ENCODE results near the gene CAMK2N1. TPM values are rescaled to one million over a fixed set of nuclear protein-coding genes. Genes with fewer than 3 reads are reported as not detected.

Gene CAMK2N1
- total RNA-seq, 1 experiment from 2014 or later, result 10.1 TPM

DNA sequence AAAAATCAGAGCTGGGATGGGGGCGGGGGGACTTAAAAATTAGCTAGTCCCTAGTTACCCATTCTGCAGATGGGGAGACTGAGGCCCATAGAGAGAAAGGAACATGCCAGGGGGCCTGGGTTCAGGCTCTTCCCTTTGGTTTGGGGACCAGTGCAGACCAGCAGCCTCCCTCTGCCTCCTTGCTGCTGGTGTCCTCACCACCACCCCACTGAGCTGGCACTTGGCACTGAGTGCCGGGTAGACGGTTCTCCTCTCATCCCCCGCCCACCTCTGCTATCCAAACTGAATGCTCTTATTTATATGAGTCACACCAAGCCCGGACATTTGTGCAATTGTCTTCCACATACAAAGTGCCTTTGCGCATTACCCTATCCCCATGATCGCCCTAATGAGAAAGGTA, 39.2 kb downstream of the CAMK2N1 start:
- POLR2A ChIA-PET, result no interaction called here
- Mint-ChIP-seq H3K27me3 (ENCODE audit: low read depth) (peaks cover 3% of the 10 kb centered on the region; the same call in 1 of the 2 replicates), H3K4me3 (no peak overlapping the region), H3K4me1 (peaks cover 15% of the 10 kb centered on the region), H3K27ac (no peak overlapping the region), H3K36me3 (no peaks in the 10 kb centered on the region), H3K9me3 (no peaks in the 10 kb centered on the region)
- TF ChIP-seq MYBL2 (CRISPR knock-in tag; IDR thresholded peaks at IDR 0.05) (no peak), ZNF671 (CRISPR knock-in tag; IDR thresholded peaks at IDR 0.05) (no peak), MXD4 (CRISPR knock-in tag; IDR thresholded peaks at IDR 0.05; ENCODE audit: borderline replicate concordance) (no peak), HMGA2 (CRISPR knock-in tag; IDR thresholded peaks at IDR 0.05) (no peak)
- TF ChIP-seq, protein P1, sequence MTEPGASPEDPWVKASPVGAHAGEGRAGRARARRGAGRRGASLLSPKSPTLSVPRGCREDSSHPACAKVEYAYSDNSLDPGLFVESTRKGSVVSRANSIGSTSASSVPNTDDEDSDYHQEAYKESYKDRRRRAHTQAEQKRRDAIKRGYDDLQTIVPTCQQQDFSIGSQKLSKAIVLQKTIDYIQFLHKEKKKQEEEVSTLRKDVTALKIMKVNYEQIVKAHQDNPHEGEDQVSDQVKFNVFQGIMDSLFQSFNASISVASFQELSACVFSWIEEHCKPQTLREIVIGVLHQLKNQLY (CRISPR knock-in tag; IDR thresholded peaks at IDR 0.05), result no peak
- TF ChIP-seq, protein P2, sequence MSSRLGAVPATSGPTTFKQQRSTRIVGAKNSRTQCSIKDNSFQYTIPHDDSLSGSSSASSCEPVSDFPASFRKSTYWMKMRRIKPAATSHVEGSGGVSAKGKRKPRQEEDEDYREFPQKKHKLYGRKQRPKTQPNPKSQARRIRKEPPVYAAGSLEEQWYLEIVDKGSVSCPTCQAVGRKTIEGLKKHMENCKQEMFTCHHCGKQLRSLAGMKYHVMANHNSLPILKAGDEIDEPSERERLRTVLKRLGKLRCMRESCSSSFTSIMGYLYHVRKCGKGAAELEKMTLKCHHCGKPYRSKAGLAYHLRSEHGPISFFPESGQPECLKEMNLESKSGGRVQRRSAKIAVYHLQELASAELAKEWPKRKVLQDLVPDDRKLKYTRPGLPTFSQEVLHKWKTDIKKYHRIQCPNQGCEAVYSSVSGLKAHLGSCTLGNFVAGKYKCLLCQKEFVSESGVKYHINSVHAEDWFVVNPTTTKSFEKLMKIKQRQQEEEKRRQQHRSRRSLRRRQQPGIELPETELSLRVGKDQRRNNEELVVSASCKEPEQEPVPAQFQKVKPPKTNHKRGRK (CRISPR knock-in tag; IDR thresholded peaks at IDR 0.05; ENCODE audit: borderline replicate concordance), result no peak
- TF ChIP-seq, protein P3, sequence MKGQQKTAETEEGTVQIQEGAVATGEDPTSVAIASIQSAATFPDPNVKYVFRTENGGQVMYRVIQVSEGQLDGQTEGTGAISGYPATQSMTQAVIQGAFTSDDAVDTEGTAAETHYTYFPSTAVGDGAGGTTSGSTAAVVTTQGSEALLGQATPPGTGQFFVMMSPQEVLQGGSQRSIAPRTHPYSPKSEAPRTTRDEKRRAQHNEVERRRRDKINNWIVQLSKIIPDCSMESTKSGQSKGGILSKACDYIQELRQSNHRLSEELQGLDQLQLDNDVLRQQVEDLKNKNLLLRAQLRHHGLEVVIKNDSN (CRISPR knock-in tag; IDR thresholded peaks at IDR 0.05), result no peak
- ATAC-seq (no peak), DNase-seq (ENCODE audit: low spot score) (no peak)
- CTCF ChIA-PET, result interaction anchor here (0.8 to 2.7 kb wide), 4 partner anchors 16 to 234 kb away, joined by 3 to 12 read pairs (median 8); no protein-coding TSS in a partner anchor

DNA sequence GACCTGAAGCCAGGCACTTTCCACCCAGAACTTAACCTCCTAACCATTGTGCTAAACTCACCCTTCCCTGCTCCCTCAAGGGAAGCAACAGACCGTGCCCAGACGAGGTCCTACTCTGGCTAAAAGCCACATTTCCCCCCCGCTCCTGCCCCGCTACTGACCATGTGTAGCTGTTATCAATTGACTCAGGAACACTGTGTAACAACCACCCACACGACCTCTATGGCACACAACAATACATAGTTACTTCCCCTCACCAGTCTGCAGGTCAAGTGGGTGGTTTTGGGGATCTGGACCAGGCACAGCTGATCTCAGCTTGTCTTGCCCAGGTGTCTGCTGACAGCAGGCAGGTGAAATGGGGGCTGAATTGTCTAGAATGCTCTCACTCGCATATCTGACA, 40.1 kb downstream of the CAMK2N1 start:
- Mint-ChIP-seq H3K4me1 (peaks cover 15% of the 10 kb centered on the region), H3K27ac (no peak overlapping the region), H3K4me3 (no peak overlapping the region), H3K9me3 (no peaks in the 10 kb centered on the region), H3K36me3 (no peaks in the 10 kb centered on the region), H3K27me3 (ENCODE audit: low read depth) (peaks cover 3% of the 10 kb centered on the region; the same call in 1 of the 2 replicates)
- ChIA-PET CTCF (interaction anchor here (0.8 to 2.7 kb wide), 3 partner anchors 15 to 233 kb away, joined by 4 to 12 read pairs (median 11); no protein-coding TSS in a partner anchor), POLR2A (no interaction called here)
- no peak for TF ChIP-seq SP1 (CRISPR knock-in tag; conservative IDR thresholded peaks at IDR 0.05)
- TF ChIP-seq, protein P4, sequence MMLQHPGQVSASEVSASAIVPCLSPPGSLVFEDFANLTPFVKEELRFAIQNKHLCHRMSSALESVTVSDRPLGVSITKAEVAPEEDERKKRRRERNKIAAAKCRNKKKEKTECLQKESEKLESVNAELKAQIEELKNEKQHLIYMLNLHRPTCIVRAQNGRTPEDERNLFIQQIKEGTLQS (CRISPR knock-in tag; conservative IDR thresholded peaks at IDR 0.05), result no peak
- TF ChIP-seq MXD4 (CRISPR knock-in tag; IDR thresholded peaks at IDR 0.05; ENCODE audit: borderline replicate concordance), result no peak
- TF ChIP-seq, protein P5, sequence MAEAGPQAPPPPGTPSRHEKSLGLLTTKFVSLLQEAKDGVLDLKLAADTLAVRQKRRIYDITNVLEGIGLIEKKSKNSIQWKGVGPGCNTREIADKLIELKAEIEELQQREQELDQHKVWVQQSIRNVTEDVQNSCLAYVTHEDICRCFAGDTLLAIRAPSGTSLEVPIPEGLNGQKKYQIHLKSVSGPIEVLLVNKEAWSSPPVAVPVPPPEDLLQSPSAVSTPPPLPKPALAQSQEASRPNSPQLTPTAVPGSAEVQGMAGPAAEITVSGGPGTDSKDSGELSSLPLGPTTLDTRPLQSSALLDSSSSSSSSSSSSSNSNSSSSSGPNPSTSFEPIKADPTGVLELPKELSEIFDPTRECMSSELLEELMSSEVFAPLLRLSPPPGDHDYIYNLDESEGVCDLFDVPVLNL (CRISPR knock-in tag; IDR thresholded peaks at IDR 0.05; ENCODE audit: borderline replicate concordance, low read depth), result no peak
- TF ChIP-seq, protein P6, sequence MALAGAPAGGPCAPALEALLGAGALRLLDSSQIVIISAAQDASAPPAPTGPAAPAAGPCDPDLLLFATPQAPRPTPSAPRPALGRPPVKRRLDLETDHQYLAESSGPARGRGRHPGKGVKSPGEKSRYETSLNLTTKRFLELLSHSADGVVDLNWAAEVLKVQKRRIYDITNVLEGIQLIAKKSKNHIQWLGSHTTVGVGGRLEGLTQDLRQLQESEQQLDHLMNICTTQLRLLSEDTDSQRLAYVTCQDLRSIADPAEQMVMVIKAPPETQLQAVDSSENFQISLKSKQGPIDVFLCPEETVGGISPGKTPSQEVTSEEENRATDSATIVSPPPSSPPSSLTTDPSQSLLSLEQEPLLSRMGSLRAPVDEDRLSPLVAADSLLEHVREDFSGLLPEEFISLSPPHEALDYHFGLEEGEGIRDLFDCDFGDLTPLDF (CRISPR knock-in tag; IDR thresholded peaks at IDR 0.05), result no peak
- DNase-seq (ENCODE audit: low spot score) (no peak), ATAC-seq (no peak)

DNA sequence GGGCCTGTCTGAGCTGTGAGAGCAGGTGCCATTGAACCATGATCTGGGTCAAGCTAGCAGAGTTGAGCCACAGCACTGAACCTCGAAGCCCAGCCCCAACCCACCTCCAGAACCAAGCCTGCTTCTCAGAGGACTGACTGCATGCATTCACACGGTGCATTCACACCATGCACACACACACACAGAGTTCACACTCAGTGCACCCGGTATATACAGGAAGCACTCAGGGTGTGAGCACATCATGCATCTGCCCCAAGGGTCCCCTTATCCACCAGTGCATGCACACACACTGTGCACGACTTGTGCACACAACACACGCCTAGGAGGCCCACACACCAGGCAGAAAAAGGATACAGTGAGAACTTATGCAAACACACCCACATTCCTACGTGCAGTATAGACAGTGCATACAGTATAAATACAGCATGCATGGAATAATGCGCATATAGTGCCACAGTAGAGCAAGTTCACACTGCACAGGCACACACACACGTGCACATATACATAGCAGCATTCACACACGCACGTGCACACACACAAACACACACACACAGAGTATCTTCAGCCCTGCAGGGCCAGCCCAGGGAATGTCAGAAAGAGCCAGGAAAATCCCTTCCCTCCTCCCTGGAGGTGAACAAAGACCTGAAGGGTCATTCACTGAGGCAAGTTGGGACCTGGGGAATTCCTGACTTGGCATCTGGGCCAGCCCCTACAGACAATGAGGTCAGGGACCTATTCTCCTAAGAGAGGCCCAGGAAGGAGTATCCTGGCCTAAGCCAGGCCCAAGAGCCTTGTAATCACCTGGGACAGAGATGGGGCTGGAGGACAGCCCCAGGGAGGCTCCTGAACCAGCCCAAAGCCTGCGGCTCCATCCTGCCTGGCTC, 42.1 kb downstream of the CAMK2N1 start:
- Mint-ChIP-seq H3K9me3 (peaks cover 3% of the 10 kb centered on the region; the same call in 1 of the 2 replicates), H3K4me1 (peaks cover 12% of the 10 kb centered on the region), H3K4me3 (no peak overlapping the region), H3K27ac (no peak overlapping the region), H3K36me3 (no peaks in the 10 kb centered on the region), H3K27me3 (ENCODE audit: low read depth) (peaks cover 3% of the 10 kb centered on the region; the same call in 1 of the 2 replicates)
- TF ChIP-seq, protein P7, sequence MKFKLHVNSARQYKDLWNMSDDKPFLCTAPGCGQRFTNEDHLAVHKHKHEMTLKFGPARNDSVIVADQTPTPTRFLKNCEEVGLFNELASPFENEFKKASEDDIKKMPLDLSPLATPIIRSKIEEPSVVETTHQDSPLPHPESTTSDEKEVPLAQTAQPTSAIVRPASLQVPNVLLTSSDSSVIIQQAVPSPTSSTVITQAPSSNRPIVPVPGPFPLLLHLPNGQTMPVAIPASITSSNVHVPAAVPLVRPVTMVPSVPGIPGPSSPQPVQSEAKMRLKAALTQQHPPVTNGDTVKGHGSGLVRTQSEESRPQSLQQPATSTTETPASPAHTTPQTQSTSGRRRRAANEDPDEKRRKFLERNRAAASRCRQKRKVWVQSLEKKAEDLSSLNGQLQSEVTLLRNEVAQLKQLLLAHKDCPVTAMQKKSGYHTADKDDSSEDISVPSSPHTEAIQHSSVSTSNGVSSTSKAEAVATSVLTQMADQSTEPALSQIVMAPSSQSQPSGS (CRISPR knock-in tag; IDR thresholded peaks at IDR 0.05; ENCODE audit: borderline replicate concordance, low read depth), result no peak
- TF ChIP-seq, protein P4 (CRISPR knock-in tag; conservative IDR thresholded peaks at IDR 0.05), result 0 out of 2 replicates have a peak, but pooled peaks have one; percentile 13
- ChIA-PET POLR2A (no interaction called here), CTCF (interaction anchor here (1.4 kb wide), 1 partner anchor 40 kb away, joined by 3 read pairs; no protein-coding TSS in a partner anchor)
- no peak for ATAC-seq
- no peak for DNase-seq (ENCODE audit: low spot score)

All from WTC11 (cell line).